HG02852 (cell line): ENCODE measurements around the gene HEMK1.

Experiments
- ATAC-seq: cut with Tn5 transposase; IDR thresholded peaks from one replicate; pipeline ENCODE4 v1.9.1; 2021; ENCODE audit warnings: mild to moderate bottlenecking, moderate library complexity; ENCODE audit not compliant: unreplicated experiment

The HEMK1 gene, protein sequence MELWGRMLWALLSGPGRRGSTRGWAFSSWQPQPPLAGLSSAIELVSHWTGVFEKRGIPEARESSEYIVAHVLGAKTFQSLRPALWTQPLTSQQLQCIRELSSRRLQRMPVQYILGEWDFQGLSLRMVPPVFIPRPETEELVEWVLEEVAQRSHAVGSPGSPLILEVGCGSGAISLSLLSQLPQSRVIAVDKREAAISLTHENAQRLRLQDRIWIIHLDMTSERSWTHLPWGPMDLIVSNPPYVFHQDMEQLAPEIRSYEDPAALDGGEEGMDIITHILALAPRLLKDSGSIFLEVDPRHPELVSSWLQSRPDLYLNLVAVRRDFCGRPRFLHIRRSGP

DNA sequence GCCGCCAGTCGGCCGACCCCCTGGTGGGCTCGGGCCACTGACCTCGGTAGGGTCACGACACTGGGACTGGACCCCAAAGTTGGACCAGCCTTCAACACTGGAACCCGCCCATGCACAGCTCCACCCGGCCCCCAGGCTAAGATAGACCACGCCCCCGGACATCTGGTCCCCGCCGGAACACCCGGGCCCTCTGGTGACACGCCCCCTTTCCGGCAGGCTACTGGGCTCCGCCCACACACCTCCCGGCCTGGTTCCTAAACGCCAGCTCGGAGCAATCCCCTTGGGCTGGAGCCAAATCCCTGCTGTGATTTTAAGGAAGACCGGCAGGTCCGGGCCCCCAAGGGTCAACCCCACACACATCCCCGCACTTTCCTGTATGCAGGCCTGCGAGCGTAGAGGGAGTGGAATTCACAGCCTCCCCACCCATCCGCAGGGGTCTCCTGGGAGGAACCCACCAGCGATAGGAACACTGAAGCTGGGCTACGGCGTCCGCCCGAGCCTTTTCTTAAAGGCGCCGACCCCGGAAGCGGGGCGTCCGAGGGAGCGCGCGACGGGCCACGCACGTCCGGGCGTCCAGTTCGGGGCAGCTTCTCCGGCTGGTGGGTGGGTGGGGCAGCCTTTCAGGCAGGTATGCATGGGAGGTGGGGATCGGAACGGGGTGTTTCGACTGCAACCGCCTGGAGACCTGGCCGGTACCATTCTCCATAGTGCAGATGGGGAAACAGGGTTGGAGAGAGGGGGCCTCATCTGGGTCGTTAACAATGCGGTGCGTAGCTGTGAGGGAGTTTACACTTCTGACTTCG, at the start of gene HEMK1:
Gene HEMK1 (plus strand): TSS at position 576 of the 803 bp plus-strand sequence. CDS start 1,583 bp downstream, outside the sequence.
- ATAC-seq, result peak; percentile 67

GRCh38 chr3:50520849-50521248, 48.5 kb upstream of the HEMK1 start:
- no peak for ATAC-seq

- ATAC-seq, result no peak
Measured at GRCh38 chr3:50521572-50521971, 47.8 kb upstream of the HEMK1 start.

- no peak for ATAC-seq
Measured at GRCh38 chr3:50523279-50523811, 46.0 kb upstream of the HEMK1 start.

DNA sequence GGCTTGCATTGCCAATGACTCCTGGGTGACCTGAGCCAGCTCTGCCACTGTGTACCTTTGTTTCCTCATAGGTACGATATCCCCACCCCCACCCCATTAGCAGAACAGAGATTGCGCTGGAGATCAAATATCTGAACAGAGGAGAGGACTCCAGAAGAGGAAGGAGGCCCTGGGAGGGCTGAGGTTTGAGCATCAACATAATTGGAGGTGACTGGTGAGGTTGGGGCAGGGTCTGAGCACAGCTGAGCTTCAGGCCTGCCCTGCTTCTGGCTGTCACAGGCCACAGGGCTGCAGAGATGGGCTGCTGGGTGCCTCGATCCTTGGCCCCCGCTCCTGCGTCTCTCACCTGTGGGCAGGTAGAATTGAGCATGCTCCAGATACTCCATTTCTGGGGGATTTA, 44.6 kb upstream of the HEMK1 start:
- no peak for ATAC-seq

GRCh38 chr3:50525191-50525910, 44.0 kb upstream of the HEMK1 start:
- no peak for ATAC-seq

- ATAC-seq, result no peak
Measured at GRCh38 chr3:50525987-50526386, 43.3 kb upstream of the HEMK1 start.

- ATAC-seq, result no peak
Measured at GRCh38 chr3:50530001-50530970, 39.0 kb upstream of the HEMK1 start.

DNA sequence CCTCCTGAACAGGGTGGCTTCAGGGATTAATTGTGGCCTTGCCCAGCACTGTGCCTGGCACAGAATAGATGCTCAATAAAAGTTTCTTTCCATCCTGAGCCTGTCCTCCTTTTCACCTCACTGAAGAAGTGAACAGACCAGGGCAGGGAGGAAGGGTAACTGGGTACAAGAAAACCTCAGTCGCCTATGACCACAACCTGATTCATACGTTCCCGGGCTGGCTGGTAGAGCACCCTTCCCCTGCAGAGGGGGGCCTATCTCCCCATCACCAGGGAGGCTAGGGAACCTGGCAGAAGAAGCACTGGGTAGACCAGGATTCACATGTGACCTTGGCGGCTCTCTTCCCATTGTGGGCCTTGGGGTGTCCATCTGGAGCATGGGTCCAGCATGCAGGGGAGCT, 38.1 kb upstream of the HEMK1 start:
- ATAC-seq, result no peak

- ATAC-seq, result no peak
Measured at GRCh38 chr3:50532062-50532705, 37.1 kb upstream of the HEMK1 start.

- no peak for ATAC-seq
Measured at GRCh38 chr3:50533316-50533715, 36.0 kb upstream of the HEMK1 start.

GRCh38 chr3:50533807-50534461, 35.4 kb upstream of the HEMK1 start:
- no peak for ATAC-seq

- ATAC-seq, result no peak
Measured at GRCh38 chr3:50534681-50535330, 34.5 kb upstream of the HEMK1 start.

DNA sequence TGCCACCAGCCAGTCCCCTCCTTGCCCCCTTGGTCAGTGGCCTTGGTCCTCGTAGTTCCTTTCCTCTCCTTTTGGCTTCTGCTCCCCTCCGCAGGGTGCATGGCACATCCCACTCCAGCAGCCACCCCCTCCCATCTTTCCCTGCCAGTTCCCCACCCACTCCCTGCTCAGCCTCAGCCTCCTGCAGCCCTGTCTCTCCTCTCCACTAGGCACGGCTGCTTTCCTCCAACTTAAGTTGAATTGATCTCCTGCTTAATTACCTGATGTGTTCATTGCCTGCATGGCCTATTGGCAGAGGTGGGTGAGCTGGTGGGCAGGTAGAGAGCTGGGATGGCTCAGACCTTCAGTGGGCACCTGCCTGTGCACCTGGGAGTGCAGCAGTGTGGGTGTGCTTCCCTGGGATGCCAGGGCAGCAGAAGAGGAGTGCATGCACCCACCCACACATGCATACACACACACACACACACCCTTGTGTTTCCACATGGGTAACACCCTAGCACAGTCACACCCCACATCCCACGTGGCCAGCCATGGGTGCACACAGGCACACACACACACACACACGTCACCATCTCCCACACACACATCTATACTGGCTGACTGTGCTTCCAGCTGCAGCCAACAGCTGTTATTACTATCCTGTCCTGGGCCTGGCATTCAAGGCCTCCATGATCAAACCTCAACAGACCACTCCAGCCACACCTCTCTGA, 32.7 kb upstream of the HEMK1 start:
- no peak for ATAC-seq

DNA sequence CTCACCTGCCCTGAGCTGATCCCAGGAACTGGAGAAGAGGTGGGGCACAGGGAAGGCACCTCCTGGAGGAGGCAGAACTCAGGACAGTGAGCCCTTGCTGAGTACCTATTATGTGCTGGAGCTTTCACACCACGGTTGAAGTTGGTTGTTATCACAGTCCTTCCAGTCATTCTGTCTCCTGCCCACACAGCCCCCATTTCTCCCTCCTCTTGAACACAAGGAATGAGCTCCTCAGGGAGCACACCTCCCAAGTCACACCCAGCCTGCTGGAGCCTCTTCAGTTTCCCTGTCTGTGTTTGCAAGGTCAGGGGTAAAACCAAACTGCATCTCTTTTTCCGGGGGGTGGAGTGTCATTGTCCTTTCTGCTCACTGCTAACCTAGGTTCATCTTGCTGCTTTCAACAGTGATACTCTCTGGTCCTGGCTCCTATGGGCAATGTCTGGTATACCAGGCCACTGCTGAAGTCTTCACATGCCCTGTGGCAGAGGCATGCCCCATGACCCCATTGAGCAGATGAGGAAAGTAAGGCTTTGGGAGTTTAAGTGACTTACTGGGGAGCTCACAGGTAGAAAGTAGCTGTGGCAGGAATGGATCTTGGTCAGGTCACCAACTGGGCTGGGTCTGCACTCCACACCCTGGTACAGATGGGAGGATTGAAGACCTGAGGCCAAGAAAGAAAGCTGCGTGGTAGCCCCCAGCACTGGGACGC, 31.7 kb upstream of the HEMK1 start:
- no peak for ATAC-seq

GRCh38 chr3:50539356-50540286, 29.7 kb upstream of the HEMK1 start:
- no peak for ATAC-seq
